HPDE6-E6E7 (cell line): ENCODE data around the gene NEURL3.

ENCODE experiments used
- DNase-seq: peaks from one replicate; pipeline ENCODE4 v3.0.0; 2011; ENCODE audit warnings: missing footprints; ENCODE audit errors: extremely low spot score

NEURL3 gene

DNA sequence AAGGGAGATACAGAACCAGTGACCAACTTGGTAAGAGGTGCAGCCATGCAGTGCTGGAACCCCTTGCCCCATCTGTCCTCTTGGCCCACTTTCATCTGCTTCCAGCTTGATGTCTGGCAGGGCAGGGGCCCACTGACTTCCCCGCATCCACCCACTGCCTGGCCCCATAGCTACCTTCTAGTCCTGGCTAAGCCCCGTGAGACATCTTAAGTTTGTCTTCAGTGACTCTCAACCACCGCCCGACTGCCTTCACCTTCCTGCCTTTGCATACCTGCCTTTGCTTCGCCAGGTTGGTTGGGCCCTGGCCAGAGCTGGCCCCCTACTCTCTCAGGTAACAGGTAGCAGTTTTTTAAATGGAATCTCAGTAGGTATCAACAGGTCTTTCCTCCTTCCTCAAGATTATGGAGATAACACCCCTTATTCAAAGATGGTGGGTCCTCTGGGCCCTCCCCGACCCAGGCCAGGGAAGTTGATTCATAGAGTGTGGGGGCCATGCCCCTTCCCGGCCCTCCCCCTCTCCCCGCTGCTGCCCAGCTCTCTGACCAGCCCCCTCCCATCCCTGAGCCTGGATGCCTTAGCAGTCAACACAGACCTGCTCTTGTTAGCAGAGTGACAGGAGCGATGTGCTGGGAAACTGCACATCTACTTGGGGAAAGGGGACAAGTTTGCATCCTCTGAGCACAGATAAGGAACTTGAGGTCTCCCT is 34.2 kb upstream of the NEURL3 start:
- no peak for DNase-seq

DNA sequence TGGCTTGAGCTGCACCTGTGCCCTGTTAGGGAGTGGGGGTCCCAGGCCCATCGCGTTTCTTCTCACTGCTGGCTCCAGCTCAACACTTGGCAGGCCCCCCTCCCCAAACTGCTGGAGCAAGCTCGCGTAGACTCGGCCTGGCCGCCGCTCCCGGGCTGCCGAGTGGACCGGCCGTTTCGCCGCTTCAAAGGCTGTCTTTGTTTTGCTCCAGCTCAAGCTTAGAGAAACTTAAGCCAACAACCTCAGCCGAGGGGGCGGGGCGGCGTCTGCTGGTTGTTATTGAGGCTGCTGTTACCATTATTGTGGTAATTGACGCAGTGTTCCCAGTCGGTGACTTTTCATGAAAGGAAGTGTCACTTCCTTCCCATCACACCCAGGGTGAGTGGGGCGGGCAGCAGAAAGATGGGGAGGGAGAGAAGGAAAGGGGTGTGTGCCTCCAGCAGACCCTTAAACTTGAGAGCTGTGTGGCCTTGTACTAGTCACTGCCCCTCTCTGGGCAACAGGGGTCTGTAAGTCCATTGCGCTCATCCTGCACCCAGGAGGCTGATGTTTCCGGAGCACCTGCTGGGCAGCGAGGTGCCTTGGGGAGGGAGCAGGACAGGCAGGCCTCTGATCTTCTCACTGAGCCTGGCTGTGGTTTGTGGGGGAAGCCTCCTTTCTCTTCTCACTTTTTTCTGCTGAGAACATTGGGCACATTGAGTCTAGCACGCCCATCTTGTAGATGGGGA is 33.5 kb upstream of the NEURL3 start:
- DNase-seq: no peak

DNA sequence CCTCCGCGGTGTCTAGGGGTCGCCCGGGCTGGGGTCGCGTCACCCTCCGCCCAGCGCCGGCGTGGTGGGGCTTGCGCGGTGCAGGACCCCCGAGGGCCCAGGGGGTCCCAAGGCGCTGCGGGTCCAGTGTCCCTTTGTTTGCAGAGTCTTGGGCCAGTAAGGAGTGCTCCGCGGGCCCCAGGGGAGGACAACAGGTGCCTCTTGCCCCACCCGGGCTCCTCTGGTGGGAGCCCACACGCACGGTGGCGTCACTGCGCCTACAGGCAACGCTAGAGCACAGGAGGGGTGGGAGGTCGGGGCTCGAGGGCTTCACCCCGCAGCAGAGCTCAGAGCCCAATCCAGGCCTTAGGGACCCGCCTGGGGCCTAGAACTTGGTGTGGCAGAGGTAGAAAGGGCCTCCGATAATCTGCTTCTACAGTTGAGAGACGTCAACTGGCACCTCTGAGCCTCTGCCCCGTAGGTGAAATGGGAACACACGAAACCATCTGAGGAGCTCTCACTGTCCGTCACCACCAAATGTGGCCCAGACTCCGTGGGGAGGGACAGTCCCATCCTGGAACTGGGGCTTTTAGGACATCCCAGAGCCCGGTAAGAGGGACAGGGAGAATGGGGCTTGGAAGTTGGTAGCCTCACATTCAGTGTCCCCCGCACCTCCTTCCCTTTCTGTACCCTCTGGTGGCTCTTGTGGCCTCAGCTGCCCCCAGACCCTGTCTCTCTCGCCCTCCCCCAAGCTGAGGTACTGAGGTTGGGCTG is 32.8 kb upstream of the NEURL3 start:
- no peak for DNase-seq

- DNase-seq: no peak
These were observed 32.0 kb upstream of the NEURL3 start for GRCh38 chr2:96537066-96537733.

GRCh38 chr2:96536445-96537065 is 31.4 kb upstream of the NEURL3 start, which contains the start of gene ARID5A:
ARID5A (plus strand) TSS chr2:96536752; CDS start chr2:96536827, 75 bp downstream.
- DNase-seq: peak; percentile 92

DNA sequence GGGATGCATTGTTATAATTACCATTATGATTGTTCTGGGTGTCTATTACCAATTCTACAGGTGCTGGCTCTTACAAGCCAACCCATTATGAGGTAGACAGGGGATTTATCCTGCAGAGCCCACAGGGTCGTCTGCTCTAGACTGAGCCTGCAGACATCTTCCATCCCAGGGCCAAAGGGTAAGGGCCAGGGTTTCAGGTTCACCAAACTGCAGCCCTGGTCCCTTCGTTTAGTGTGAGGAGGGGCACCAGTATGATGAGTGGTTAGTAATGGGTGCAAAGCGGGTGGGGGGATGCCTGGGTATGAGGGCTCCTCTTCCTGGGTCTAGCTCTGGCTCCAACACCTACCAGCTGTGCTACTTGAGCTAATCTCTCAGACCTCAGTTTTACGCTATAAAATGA is 30.2 kb upstream of the NEURL3 start:
- DNase-seq: no peak

- no peak for DNase-seq
These were observed 29.6 kb upstream of the NEURL3 start for GRCh38 chr2:96534701-96535181.

DNA sequence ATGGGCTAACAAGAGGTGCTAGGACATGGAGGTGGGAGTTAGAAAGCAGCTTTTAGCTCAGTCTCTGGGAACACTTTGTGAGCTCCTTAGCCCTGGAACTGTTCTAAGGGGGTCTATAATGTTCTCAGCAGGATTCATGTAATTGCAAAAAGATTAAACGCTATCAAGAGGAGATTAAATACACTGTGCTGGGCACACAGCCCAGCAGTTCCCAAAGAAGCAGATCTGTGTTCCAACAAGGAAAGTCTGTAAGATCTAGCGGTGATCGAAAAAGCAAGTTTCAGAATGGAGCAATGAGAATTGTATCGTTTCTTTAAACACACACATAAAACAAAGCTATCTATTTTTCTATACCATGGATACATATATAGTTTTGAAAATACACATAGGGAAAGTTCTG is 29.0 kb upstream of the NEURL3 start:
- no peak for DNase-seq

GRCh38 chr2:96533292-96534073 is 28.3 kb upstream of the NEURL3 start:
- no peak for DNase-seq

DNA sequence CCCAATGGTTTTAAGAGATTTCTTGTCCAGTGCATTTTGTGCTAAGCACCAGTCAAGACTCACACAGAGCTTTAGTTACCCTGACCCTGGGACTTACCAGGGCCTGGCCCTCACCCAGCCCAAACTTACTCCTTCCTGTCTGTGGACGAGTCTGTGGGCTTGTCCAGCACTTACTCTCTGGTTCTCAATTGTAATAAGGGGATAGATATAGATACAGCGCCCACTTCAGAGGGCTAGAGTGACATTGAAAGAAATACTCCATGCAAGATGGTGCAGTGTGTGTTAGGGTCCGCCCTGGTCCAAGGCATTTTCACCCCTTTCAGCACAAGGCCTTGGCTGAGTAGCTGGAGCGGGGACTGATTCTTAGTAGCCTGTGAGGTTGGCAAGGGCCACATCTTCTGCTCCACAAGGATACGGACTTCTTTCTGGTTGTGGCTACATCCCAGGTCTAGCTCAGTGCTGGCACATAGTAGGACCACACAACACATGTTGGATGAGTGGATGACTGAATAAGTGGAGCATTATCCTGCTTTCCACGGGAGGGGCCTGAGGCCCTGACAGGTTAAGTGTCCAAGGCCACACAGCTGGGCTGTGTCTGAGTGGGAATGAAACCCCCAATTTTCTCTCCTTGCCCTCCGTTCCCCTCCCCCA is 27.6 kb upstream of the NEURL3 start:
- DNase-seq: no peak

GRCh38 chr2:96531872-96532505 is 26.8 kb upstream of the NEURL3 start:
- DNase-seq: peak; percentile 88

DNA sequence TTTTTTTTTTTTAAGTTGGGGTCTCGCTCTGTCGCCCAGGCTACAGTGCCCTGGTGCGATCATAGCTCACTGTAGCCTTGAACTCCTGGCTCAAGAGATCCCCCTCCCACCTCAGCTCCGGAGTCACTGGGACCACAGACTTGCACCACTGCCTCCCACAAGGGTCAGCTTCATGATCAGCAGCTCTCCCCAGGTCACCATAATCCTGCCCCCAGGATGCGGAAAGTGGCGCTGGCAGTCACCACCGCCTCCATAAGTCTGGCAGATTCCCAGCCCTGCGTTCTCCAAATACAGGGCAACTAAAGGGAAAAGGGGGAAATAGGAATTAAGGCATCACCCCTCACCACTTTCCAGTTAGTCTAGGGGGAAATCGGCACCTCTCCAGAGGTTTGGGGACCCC is 26.2 kb upstream of the NEURL3 start:
- DNase-seq: no peak

- DNase-seq: no peak
These were observed 25.6 kb upstream of the NEURL3 start for GRCh38 chr2:96530474-96531357.

DNA sequence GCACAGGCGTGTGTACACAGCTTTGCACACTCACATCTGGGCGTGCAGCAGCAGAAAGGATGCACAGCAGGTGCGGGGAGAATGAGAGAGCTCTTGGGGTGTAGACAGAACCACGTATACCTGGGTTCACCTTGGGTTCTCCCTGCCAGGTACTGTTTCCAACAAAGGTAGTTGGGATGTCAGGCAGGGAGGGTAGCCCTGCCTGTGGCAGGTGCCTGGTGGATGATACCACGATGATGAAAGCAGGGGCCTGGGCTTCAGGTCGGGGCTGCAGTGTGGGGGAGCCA is 24.9 kb upstream of the NEURL3 start:
- DNase-seq: no peak

DNA sequence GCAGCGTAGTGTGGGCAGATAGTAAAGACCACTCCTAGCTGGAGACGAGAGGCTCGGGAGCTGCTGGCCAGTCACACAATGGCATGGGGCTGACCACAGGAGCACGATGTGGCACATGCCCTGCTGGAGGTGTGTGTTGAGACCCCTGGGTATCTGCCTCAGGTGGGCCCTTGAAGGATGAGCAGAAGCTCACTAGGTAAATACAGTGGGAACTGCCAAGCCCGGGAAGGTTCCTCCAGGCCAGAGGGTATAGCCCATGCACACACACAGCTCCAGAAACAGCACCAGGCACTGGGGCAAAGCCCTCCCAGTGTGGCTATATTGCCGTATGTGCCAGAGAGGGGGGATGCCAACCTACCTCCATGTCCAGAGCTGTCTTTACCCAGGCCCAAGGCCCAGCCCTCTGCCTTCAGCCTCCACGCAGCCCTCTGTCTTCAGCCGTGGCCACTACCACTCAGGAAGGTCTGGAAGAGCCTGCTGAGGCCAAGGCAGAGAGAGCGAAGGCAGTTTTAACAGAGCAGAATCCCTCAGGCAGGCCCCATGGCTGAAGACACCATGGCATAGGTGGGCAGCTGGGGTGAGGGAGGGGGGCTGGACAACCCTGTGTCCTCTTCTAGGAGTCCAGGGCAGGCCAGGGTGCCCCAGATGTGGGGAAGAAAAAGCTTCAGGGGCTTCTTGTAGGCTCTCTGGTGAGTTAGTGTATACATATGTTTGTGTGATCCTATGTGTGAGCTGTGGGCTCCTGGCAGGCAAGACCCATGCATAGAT is 24.4 kb upstream of the NEURL3 start:
- no peak for DNase-seq

- no peak for DNase-seq
These were observed 23.7 kb upstream of the NEURL3 start for GRCh38 chr2:96528700-96529375.

- no peak for DNase-seq
These were observed 23.0 kb upstream of the NEURL3 start for GRCh38 chr2:96528006-96528699.
